B cell (primary cell): Measurements from ENCODE around the gene PRODH. TPM values are rescaled to one million over a fixed set of nuclear protein-coding genes. Genes with fewer than 3 reads are reported as not detected.

Experiments used
- ATAC-seq: fragments of 200-7000 bp; cut with Tn5 transposase; one replicate; pipeline ENCODE4 v1.10.0; 2021; ENCODE audit warnings: low read depth, mild to moderate bottlenecking, moderate number of reproducible peaks, moderate library complexity
- CTCF ChIA-PET: fragments of 350-600 bp; sonication (Branson Sonifier 250); formaldehyde crosslinking; loops from one replicate; lab custom pipeline; 2021; ENCODE audit warnings: antibody characterized with exemption, inconsistent platforms; lab: Charles Lee
- POLR2A ChIA-PET: fragments of 350-600 bp; sonication (Branson Sonifier 250); formaldehyde crosslinking; loops from one replicate; lab custom pipeline; 2021; ENCODE audit warnings: antibody characterized with exemption; lab: Charles Lee
- DNase-seq: peaks from one replicate; pipeline ENCODE4 v3.0.0; 2013
- H2AFZ ChIP-seq: 2 replicates; pipeline ENCODE4 v1.6.1; 2012; ENCODE audit warnings: mild to moderate bottlenecking, low read depth, low read length; ENCODE audit not compliant: insufficient read depth, poor library complexity, severe bottlenecking
- H3K27ac ChIP-seq, 2 donors: 1 replicate in 1 of 2; 2 replicates in 1 of 2; pipeline ENCODE4 v1.5.1; 2012 to 2013; ENCODE audit warnings: low read length in 2 of 2, mild to moderate bottlenecking in 2 of 2, moderate library complexity in 1 of 2
- H3K27me3 ChIP-seq, 4 experiments: fragments of 200-600 bp in 1 of 4; sonication (generic) in 1 of 4; replicated peaks in 1 of 4; 1 replicate in 2 of 4; 2 replicates in 2 of 4; pipeline versions ENCODE4 v1.6.1 to v1.7.0; 2013 to 2016; ENCODE audit warnings: low read length in 3 of 4, mild to moderate bottlenecking in 2 of 4, mixed read lengths in 1 of 4, moderate library complexity in 1 of 4; ENCODE audit not compliant: insufficient read depth in 4 of 4, control insufficient read depth in 3 of 4; ENCODE audit errors: control extremely low read depth in 1 of 4
- H3K36me3 ChIP-seq, 2 experiments: replicated peaks in 1 of 2; 1 replicate in 1 of 2; 2 replicates in 1 of 2; pipeline versions ENCODE4 v1.6.1 to v1.7.1; 2013; ENCODE audit warnings: low read length in 1 of 2; ENCODE audit not compliant: insufficient read depth in 2 of 2, control insufficient read depth in 1 of 2; ENCODE audit errors: control extremely low read depth in 1 of 2, extremely low read depth in 1 of 2
- H3K4me1 ChIP-seq, 2 donors: fragments of 200-600 bp in 1 of 2; sonication (generic) in 1 of 2; 1 replicate in 1 of 2; 2 replicates in 1 of 2; pipeline versions ENCODE4 v1.5.1 to v1.6.1; 2013 to 2017; ENCODE audit warnings: low read length in 2 of 2; ENCODE audit not compliant: control insufficient read depth in 2 of 2, insufficient read depth in 2 of 2
- H3K4me2 ChIP-seq: replicated peaks from 2 replicates; pipeline ENCODE3; 2012; ENCODE audit warnings: mild to moderate bottlenecking, low read depth, low read length; ENCODE audit not compliant: poor library complexity, severe bottlenecking
- H3K4me3 ChIP-seq, 5 experiments: fragments of 200-600 bp in 1 of 5; sonication (generic) in 1 of 5; 1 replicate in 3 of 5; 2 replicates in 2 of 5; pipeline versions ENCODE4 v1.5.1 to v1.7.0; 2011 to 2016; ENCODE audit warnings: low read length in 4 of 5, mild to moderate bottlenecking in 4 of 5, low read depth in 2 of 5, control low read depth in 1 of 5, moderate library complexity in 1 of 5; ENCODE audit not compliant: insufficient read depth in 1 of 5; ENCODE audit errors: control extremely low read depth in 1 of 5, extremely low read depth in 1 of 5
- H3K79me2 ChIP-seq: fragments of 200-600 bp; sonication (generic); one replicate; pipeline ENCODE4 v1.6.0; 2016; ENCODE audit warnings: low read length; ENCODE audit not compliant: control insufficient read depth, insufficient read depth
- H3K9ac ChIP-seq: fragments of 200-600 bp; sonication (generic); 2 replicates; pipeline ENCODE4 v1.6.1; 2017; ENCODE audit warnings: mild to moderate bottlenecking, low read length, moderate library complexity
- H3K9me3 ChIP-seq, 3 donors: one replicate each; pipeline versions ENCODE4 v1.6.1 to v1.7.1; 2013; ENCODE audit warnings: low read length in 2 of 3; ENCODE audit not compliant: control insufficient read depth in 2 of 3, insufficient read depth in 1 of 3; ENCODE audit errors: control extremely low read depth in 1 of 3
- H4K20me1 ChIP-seq: 2 replicates; pipeline ENCODE4 v1.6.0; 2012; ENCODE audit warnings: mild to moderate bottlenecking, low read length; ENCODE audit not compliant: insufficient read depth, control insufficient read depth, poor library complexity, severe bottlenecking
- H3K27ac Mint-ChIP-seq: one replicate; pipeline ENCODE4 v1.8.0; 2021; ENCODE audit warnings: mixed read lengths
- H3K27me3 Mint-ChIP-seq: one replicate; pipeline ENCODE4 v1.8.0; 2021; ENCODE audit warnings: mixed read lengths
- H3K4me1 Mint-ChIP-seq: one replicate; pipeline ENCODE4 v1.8.0; 2021; ENCODE audit warnings: mixed read lengths
- H3K4me3 Mint-ChIP-seq: one replicate; pipeline ENCODE4 v1.8.0; 2021; ENCODE audit warnings: mixed read lengths
- H3K9me3 Mint-ChIP-seq: one replicate; pipeline ENCODE4 v1.8.0; 2022; ENCODE audit warnings: mixed read lengths; ENCODE audit not compliant: insufficient read depth
- EZH2 ChIP-seq: IDR thresholded peaks from 2 replicates; pipeline ENCODE4 v1.6.1; 2012; ENCODE audit warnings: borderline replicate concordance, low read depth, mild to moderate bottlenecking, moderate library complexity, low read length; ENCODE audit not compliant: insufficient read depth, poor library complexity, severe bottlenecking
- WGBS: methylation state at CpG from one replicate; pipeline ENCODE4 v1.1.5; 2013; ENCODE audit warnings: missing lambda C conversion rate; ENCODE audit not compliant: insufficient coverage; 5-methylcytosine and 5-hydroxymethylcytosine counted together
- intact Hi-C: fragments of 100-400 bp; cut with micrococcal nuclease; formaldehyde crosslinking; loops from one replicate; pipeline ENCODE4 v1.10.0; 2022
- polyA plus RNA-seq: library from polyadenylated mRNA; depleted of rRNA; stranded (reverse); fragments of >200 nt; gene quantifications from 2 replicates; pipeline ENCODE4 v1.2.3, GENCODE V29; 2012
- total RNA-seq, 2 donors: library from RNA; stranded (reverse); fragments of 120-200 nt in 1 of 2; gene quantifications; 1 replicate in 1 of 2; 2 replicates in 1 of 2; pipeline versions ENCODE4 v1.2.3 to v1.2.4, GENCODE V29; 2013 to 2022
- TF ChIP-seq, protein P1 (sequence below): fragments of 200-600 bp; IDR thresholded peaks from one replicate; pipeline ENCODE4 v1.8.0; 2022; ENCODE audit warnings: antibody characterized with exemption, mild to moderate bottlenecking

Gene PRODH
- total and polyA plus RNA-seq, 2 donors (not counting 1 experiment from before 2014, with no cell fraction given): not detected

DNA sequence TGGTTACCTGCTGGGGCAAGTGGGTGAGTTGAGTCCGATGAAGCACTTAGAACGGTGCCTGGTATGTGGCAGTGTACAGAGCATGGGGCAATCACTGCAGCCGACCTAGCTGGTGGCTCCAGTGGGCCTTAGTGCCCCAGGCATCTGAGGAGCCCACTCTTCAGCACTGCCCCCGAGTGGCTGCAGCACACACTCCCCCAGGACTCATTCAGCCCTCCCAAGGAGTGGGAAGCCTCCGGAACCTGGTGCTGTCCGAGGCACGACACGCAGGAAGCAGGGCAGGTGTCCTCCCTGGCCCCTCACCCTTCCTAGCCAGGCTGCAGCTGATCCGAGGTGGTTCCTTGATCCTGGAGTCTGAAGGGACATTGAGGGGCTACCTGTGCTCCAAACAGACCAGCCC is 42.4 kb upstream of the PRODH start:
- ChIA-PET POLR2A (no interaction called here), CTCF (no interaction called here)
- TF ChIP-seq, protein P1, sequence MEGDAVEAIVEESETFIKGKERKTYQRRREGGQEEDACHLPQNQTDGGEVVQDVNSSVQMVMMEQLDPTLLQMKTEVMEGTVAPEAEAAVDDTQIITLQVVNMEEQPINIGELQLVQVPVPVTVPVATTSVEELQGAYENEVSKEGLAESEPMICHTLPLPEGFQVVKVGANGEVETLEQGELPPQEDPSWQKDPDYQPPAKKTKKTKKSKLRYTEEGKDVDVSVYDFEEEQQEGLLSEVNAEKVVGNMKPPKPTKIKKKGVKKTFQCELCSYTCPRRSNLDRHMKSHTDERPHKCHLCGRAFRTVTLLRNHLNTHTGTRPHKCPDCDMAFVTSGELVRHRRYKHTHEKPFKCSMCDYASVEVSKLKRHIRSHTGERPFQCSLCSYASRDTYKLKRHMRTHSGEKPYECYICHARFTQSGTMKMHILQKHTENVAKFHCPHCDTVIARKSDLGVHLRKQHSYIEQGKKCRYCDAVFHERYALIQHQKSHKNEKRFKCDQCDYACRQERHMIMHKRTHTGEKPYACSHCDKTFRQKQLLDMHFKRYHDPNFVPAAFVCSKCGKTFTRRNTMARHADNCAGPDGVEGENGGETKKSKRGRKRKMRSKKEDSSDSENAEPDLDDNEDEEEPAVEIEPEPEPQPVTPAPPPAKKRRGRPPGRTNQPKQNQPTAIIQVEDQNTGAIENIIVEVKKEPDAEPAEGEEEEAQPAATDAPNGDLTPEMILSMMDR: no peak
- ATAC-seq: no peak
- Histone ChIP-seq H3K9me3 (peaks cover 0 to 13% (median 10%) of the 10 kb centered on the region in 3 donors), H3K27ac (no peak overlapping the region), H3K36me3 (no peaks in the 10 kb centered on the region), H3K4me1 (no peaks in the 10 kb centered on the region), H2AFZ (no peak overlapping the region), H3K4me3 (no peak overlapping the region), H3K79me2 (no peaks in the 10 kb centered on the region), H3K9ac (no peak overlapping the region), H3K27me3 (peaks cover 0 to 3% (median 0%) of the 10 kb centered on the region in 4 experiments), H3K4me2 (no peak overlapping the region), H4K20me1 (no peaks in the 10 kb centered on the region)
- intact Hi-C loops: no loop called here
- no peak overlapping the region for H3K27ac Mint-ChIP-seq
- peaks cover 10% of the 10 kb centered on the region for H3K27me3 Mint-ChIP-seq
- no peak for DNase-seq
- no peak overlapping the region for H3K4me3 Mint-ChIP-seq
- no peaks in the 10 kb centered on the region for H3K4me1 Mint-ChIP-seq
- 90% methylated on average over 9 of the region's 9 CpGs for WGBS
- H3K9me3 Mint-ChIP-seq: peaks cover 2% of the 10 kb centered on the region

GRCh38 chr22:18977824-18978425 is 41.8 kb upstream of the PRODH start:
- CTCF ChIA-PET: no interaction called here
- WGBS: 91% methylated on average over 8 of the region's 9 CpGs
- intact Hi-C loops: no loop called here

More at GRCh38 chr22:18977824-18978425, 41.8 kb upstream of the PRODH start:
- Histone ChIP-seq H3K79me2 (no peaks in the 10 kb centered on the region), H3K36me3 (no peaks in the 10 kb centered on the region), H3K27ac (no peak overlapping the region), H2AFZ (no peak overlapping the region), H3K27me3 (peaks cover 0 to 1% (median 0%) of the 10 kb centered on the region in 4 experiments), H3K4me1 (no peaks in the 10 kb centered on the region), H3K9me3 (peaks cover 0 to 13% (median 10%) of the 10 kb centered on the region in 3 donors), H3K4me3 (no peak overlapping the region), H3K4me2 (no peak overlapping the region), H3K9ac (no peak overlapping the region), H4K20me1 (no peaks in the 10 kb centered on the region)
- ATAC-seq (no peak), DNase-seq (no peak)
- H3K9me3 Mint-ChIP-seq: peaks cover 2% of the 10 kb centered on the region
- H3K27ac Mint-ChIP-seq: no peak overlapping the region
- TF ChIP-seq, protein P1: no peak
- no peak for TF ChIP-seq EZH2
- H3K27me3 Mint-ChIP-seq: peaks cover 10% of the 10 kb centered on the region
- H3K4me3 Mint-ChIP-seq: no peak overlapping the region
- H3K4me1 Mint-ChIP-seq: no peaks in the 10 kb centered on the region
- POLR2A ChIA-PET: no interaction called here
